HepG2 (cell line): Measurements from ENCODE around the gene GALR3. TPM values are rescaled to one million over a fixed set of nuclear protein-coding genes. Genes with fewer than 3 reads are reported as not detected.

Source experiments
- MED1 ChIP-seq: sonication (generic); formaldehyde crosslinking; IDR thresholded peaks from 2 replicates; pipeline ENCODE4 v1.4.0; 2020; ENCODE audit warnings: missing genetic modification reagents
- MTA3 ChIP-seq: sonication (generic); formaldehyde crosslinking; IDR thresholded peaks from 2 replicates; pipeline ENCODE4 v1.4.0; 2020; ENCODE audit warnings: missing genetic modification reagents
- NCOR1 ChIP-seq: fragments of 200-600 bp; sonication (generic); IDR thresholded peaks from 2 replicates; pipeline ENCODE4 v1.7.0; 2017; ENCODE audit warnings: antibody characterized with exemption, low read length, borderline replicate concordance
- NFKBIZ ChIP-seq: IDR thresholded peaks from 2 replicates; pipeline ENCODE4 v1.6.1; 2018; ENCODE audit warnings: missing genetic modification reagents, missing compliant biosample characterization
- NR2F2 ChIP-seq: IDR thresholded peaks from 2 replicates; pipeline ENCODE4 v1.6.1; 2012; ENCODE audit warnings: low read depth, inconsistent platforms, borderline replicate concordance
- RAD51 ChIP-seq: fragments of 450-650 bp; IDR thresholded peaks from 2 replicates; pipeline ENCODE4 v1.6.1; 2016; ENCODE audit warnings: borderline replicate concordance
- SMAD9 ChIP-seq: sonication (generic); formaldehyde crosslinking; IDR thresholded peaks from 2 replicates; pipeline ENCODE4 v1.5.1; 2020; ENCODE audit warnings: mild to moderate bottlenecking, missing genetic modification reagents
- SOX5 ChIP-seq: IDR thresholded peaks from 2 replicates; pipeline ENCODE4 v1.6.1; 2016; ENCODE audit warnings: borderline replicate concordance
- SP4 ChIP-seq: sonication (generic); formaldehyde crosslinking; IDR thresholded peaks from 2 replicates; pipeline ENCODE4 v1.8.1; 2023; ENCODE audit warnings: mild to moderate bottlenecking, missing genetic modification reagents
- TBX2 ChIP-seq: sonication (generic); formaldehyde crosslinking; IDR thresholded peaks from 2 replicates; pipeline ENCODE4 v1.5.0; 2020; ENCODE audit warnings: missing genetic modification reagents, mild to moderate bottlenecking, borderline replicate concordance
- TCF12 ChIP-seq, 2 experiments: fragments of 450-650 bp in 1 of 2; sonication (generic) in 1 of 2; formaldehyde crosslinking in 1 of 2; IDR thresholded peaks; 2 replicates each; pipeline versions ENCODE4 v1.6.1 to v1.8.0; 2017 to 2022; ENCODE audit warnings: antibody characterized with exemption in 1 of 2, mild to moderate bottlenecking in 1 of 2, missing genetic modification reagents in 1 of 2, moderate library complexity in 1 of 2
- ZBTB3 ChIP-seq: sonication (generic); formaldehyde crosslinking; IDR thresholded peaks from 2 replicates; pipeline ENCODE4 v1.4.0; 2020; ENCODE audit warnings: low read depth, mild to moderate bottlenecking, moderate library complexity, missing genetic modification reagents, borderline replicate concordance
- ZNF138 ChIP-seq: sonication (generic); formaldehyde crosslinking; IDR thresholded peaks from 2 replicates; pipeline ENCODE4 v1.5.0; 2020; ENCODE audit warnings: mild to moderate bottlenecking, low read depth, missing genetic modification reagents
- ZNF589 ChIP-seq: sonication (generic); formaldehyde crosslinking; conservative IDR thresholded peaks from 2 replicates; pipeline ENCODE4 v1.8.0; 2022; ENCODE audit warnings: mild to moderate bottlenecking, moderate library complexity, missing genetic modification reagents
- ZNF629 ChIP-seq: sonication (generic); formaldehyde crosslinking; conservative IDR thresholded peaks from 2 replicates; pipeline ENCODE4 v1.5.0; 2020; ENCODE audit warnings: missing genetic modification reagents
- ZNF772 ChIP-seq: sonication (generic); formaldehyde crosslinking; IDR thresholded peaks from 2 replicates; pipeline ENCODE4 v1.5.0; 2020; ENCODE audit warnings: mild to moderate bottlenecking, missing genetic modification reagents
- polyA plus RNA-seq, 8 experiments: library from polyadenylated mRNA; depleted of rRNA in 3 of 8; stranded (reverse) in 7 of 8; unstranded in 1 of 8; fragments of >200 nt; fragmentation: Illumina TruSeq in 4 of 8; extraction: Trizol in 4 of 8; gene quantifications; 2 replicates each; pipeline versions ENCODE4 v1.2.1 to v1.2.3, GENCODE V29; 2011 to 2016; ENCODE audit warnings: low read depth in 4 of 8, missing spikeins in 1 of 8, mixed read lengths in 1 of 8; ENCODE audit not compliant: insufficient read depth in 1 of 8
- total RNA-seq, 5 experiments: library from RNA; depleted of rRNA; stranded (reverse); fragments of >200 nt; fragmentation: Illumina TruSeq; extraction: Trizol; gene quantifications; 2 replicates each; pipeline ENCODE4 v1.2.3, GENCODE V29; 2016; ENCODE audit warnings: low read depth in 1 of 5
- TF ChIP-seq, protein P1 (sequence below): sonication (generic); formaldehyde crosslinking; IDR thresholded peaks from 2 replicates; pipeline ENCODE4 v1.5.1; 2020; ENCODE audit warnings: missing genetic modification reagents, mild to moderate bottlenecking, borderline replicate concordance
- TF ChIP-seq, protein P2 (sequence below): IDR thresholded peaks from 2 replicates; pipeline ENCODE4 v1.6.1; 2012; ENCODE audit warnings: inconsistent platforms
- TF ChIP-seq, protein P3 (sequence below): sonication (generic); formaldehyde crosslinking; IDR thresholded peaks from 2 replicates; pipeline ENCODE4 v1.4.0; 2020; ENCODE audit warnings: low read depth, missing genetic modification reagents
- TF ChIP-seq, protein P4 (sequence below): IDR thresholded peaks from 2 replicates; pipeline ENCODE4 v1.6.1; 2016; ENCODE audit warnings: missing compliant biosample characterization, missing genetic modification reagents, borderline replicate concordance
- TF ChIP-seq, protein P5 (sequence below): sonication (generic); formaldehyde crosslinking; IDR thresholded peaks from 2 replicates; pipeline ENCODE4 v1.5.0; 2020; ENCODE audit warnings: missing genetic modification reagents

The GALR3 gene
- total and polyA plus RNA-seq, 2 of the 13 experiments (the other 11 are each of a cell fraction or from before 2014, with no cell fraction given) = 0.13 TPM; not detected in 1

DNA sequence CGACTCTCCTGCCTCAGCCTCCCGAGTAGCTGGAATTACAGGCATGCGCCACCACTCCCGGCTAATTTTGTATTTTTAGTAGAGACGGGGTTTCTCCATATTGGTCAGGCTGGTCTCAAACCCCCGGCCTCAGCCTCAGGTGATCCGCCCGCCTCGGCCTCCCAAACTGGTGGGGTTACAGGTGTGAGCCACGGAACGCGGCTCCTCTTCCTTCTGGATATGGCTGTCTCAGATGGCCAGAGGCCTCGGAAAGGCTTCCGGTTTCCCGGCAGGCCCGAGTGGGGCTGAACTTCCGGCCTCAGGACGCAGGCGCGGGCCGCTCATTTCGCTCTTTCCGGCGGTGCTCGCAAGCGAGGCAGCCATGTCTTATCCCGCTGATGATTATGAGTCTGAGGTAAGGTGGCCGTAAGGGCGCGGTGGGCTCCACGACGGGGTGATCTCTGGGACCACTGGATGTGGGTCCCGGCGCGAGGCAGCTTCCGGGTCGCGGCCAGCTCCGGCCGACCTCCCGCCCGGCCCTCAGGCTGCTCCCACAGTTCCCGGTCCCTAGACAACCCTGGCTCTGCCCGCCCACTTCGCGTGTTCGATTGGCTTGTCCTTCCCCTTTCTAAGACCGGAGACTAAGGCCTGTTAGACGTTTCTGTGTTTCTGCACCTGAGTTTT, 26.0 kb downstream of the GALR3 start, which contains the start of gene EIF3L (continued):
- TF ChIP-seq, protein P1, sequence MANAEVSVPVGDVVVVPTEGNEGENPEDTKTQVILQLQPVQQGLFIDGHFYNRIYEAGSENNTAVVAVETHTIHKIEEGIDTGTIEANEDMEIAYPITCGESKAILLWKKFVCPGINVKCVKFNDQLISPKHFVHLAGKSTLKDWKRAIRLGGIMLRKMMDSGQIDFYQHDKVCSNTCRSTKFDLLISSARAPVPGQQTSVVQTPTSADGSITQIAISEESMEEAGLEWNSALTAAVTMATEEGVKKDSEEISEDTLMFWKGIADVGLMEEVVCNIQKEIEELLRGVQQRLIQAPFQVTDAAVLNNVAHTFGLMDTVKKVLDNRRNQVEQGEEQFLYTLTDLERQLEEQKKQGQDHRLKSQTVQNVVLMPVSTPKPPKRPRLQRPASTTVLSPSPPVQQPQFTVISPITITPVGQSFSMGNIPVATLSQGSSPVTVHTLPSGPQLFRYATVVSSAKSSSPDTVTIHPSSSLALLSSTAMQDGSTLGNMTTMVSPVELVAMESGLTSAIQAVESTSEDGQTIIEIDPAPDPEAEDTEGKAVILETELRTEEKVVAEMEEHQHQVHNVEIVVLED (CRISPR knock-in tag) = peak; percentile 78; the same call in 1 of the 2 replicates
- TF ChIP-seq ZNF138 (CRISPR knock-in tag) (no peak; the same call in 1 of the 2 replicates), MTA3 (no peak), TBX2 (peak; percentile 78), ZBTB3 (CRISPR knock-in tag) (0 out of 2 replicates have a peak, but pooled peaks have one; percentile 57), SMAD9 (CRISPR knock-in tag) (peak; percentile 34; the same call in 1 of the 2 replicates), ZNF772 (CRISPR knock-in tag) (peak; percentile 84; the same call in 1 of the 2 replicates), NCOR1 (no peak), MED1 (CRISPR knock-in tag) (peak; percentile 74), ZNF629 (peak; percentile 48), SOX5 (CRISPR knock-in tag) (peak; percentile 18; the same call in 1 of the 2 replicates), NFKBIZ (CRISPR knock-in tag) (peak; percentile 56; the same call in 1 of the 2 replicates), NR2F2 (no peak), TCF12 (IDR thresholded peaks at IDR 0.05) (no peak), TCF12 (CRISPR knock-in tag; IDR thresholded peaks at IDR 0.05) (no peak), ZNF589 (CRISPR knock-in tag) (no peak), RAD51 (no peak), SP4 (peak; percentile 62)
- TF ChIP-seq, protein P2, sequence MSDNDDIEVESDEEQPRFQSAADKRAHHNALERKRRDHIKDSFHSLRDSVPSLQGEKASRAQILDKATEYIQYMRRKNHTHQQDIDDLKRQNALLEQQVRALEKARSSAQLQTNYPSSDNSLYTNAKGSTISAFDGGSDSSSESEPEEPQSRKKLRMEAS = peak; percentile 71
- TF ChIP-seq, protein P3, sequence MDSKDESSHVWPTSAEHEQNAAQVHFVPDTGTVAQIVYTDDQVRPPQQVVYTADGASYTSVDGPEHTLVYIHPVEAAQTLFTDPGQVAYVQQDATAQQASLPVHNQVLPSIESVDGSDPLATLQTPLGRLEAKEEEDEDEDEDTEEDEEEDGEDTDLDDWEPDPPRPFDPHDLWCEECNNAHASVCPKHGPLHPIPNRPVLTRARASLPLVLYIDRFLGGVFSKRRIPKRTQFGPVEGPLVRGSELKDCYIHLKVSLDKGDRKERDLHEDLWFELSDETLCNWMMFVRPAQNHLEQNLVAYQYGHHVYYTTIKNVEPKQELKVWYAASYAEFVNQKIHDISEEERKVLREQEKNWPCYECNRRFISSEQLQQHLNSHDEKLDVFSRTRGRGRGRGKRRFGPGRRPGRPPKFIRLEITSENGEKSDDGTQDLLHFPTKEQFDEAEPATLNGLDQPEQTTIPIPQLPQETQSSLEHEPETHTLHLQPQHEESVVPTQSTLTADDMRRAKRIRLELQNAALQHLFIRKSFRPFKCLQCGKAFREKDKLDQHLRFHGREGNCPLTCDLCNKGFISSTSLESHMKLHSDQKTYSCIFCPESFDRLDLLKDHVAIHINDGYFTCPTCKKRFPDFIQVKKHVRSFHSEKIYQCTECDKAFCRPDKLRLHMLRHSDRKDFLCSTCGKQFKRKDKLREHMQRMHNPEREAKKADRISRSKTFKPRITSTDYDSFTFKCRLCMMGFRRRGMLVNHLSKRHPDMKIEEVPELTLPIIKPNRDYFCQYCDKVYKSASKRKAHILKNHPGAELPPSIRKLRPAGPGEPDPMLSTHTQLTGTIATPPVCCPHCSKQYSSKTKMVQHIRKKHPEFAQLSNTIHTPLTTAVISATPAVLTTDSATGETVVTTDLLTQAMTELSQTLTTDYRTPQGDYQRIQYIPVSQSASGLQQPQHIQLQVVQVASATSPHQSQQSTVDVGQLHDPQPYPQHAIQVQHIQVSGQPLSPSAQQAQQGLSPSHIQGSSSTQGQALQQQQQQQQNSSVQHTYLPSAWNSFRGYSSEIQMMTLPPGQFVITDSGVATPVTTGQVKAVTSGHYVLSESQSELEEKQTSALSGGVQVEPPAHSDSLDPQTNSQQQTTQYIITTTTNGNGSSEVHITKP (CRISPR knock-in tag) = no peak
- TF ChIP-seq, protein P4, sequence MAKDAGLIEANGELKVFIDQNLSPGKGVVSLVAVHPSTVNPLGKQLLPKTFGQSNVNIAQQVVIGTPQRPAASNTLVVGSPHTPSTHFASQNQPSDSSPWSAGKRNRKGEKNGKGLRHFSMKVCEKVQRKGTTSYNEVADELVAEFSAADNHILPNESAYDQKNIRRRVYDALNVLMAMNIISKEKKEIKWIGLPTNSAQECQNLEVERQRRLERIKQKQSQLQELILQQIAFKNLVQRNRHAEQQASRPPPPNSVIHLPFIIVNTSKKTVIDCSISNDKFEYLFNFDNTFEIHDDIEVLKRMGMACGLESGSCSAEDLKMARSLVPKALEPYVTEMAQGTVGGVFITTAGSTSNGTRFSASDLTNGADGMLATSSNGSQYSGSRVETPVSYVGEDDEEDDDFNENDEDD (CRISPR knock-in tag) = no peak; the same call in 1 of the 2 replicates
- TF ChIP-seq, protein P5, sequence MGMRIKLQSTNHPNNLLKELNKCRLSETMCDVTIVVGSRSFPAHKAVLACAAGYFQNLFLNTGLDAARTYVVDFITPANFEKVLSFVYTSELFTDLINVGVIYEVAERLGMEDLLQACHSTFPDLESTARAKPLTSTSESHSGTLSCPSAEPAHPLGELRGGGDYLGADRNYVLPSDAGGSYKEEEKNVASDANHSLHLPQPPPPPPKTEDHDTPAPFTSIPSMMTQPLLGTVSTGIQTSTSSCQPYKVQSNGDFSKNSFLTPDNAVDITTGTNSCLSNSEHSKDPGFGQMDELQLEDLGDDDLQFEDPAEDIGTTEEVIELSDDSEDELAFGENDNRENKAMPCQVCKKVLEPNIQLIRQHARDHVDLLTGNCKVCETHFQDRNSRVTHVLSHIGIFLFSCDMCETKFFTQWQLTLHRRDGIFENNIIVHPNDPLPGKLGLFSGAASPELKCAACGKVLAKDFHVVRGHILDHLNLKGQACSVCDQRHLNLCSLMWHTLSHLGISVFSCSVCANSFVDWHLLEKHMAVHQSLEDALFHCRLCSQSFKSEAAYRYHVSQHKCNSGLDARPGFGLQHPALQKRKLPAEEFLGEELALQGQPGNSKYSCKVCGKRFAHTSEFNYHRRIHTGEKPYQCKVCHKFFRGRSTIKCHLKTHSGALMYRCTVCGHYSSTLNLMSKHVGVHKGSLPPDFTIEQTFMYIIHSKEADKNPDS (CRISPR knock-in tag) = no peak
